K562 (cell line): ENCODE results near the gene ZCCHC17. TPM values are rescaled to one million over a fixed set of nuclear protein-coding genes. Genes with fewer than 3 reads are reported as not detected.

ENCODE experiments used
- ATAC-seq: fragments of 200-7000 bp; cut with Tn5 transposase; 3 replicates; pipeline ENCODE4 v1.9.1; 2020; ENCODE audit warnings: moderate library complexity
- BruUV-seq: library from RNA; stranded (reverse); fragments of 400-500 nt; replicated peaks from 2 replicates; lab custom pipeline; 2021; lab: Mats Ljungman, UMichigan
- CTCF ChIA-PET: fragments of 300-600 bp; formaldehyde crosslinking; extraction: SDS; loops from one replicate; lab custom pipeline; 2021; ENCODE audit warnings: low intra/inter-chr PET ratio; lab: Yijun Ruan, JAX
- POLR2A ChIA-PET: fragments of 300-600, 350-650 bp; sonication (Branson Sonifier 250); formaldehyde crosslinking; extraction: SDS; loops from one replicate; lab custom pipeline; 2021; ENCODE audit warnings: antibody characterized with exemption, inconsistent platforms; lab: Yijun Ruan, JAX
- DNase-seq, 4 experiments: peaks; one replicate each; pipeline versions ENCODE4 v3.0.0 to v3.0.0-alpha.2; 2011 to 2018; ENCODE audit warnings: low spot score in 3 of 4, mixed read lengths in 3 of 4; ENCODE audit errors: extremely low read depth in 1 of 4
- FAIRE-seq: peaks from 2 replicates; lab custom pipeline; 2011; peaks lifted over from hg19 to GRCh38; lab: Jason Lieb, UNC
- H2AFZ ChIP-seq: 2 replicates; pipeline ENCODE4 v1.6.0; 2011; ENCODE audit warnings: low read depth, low read length, control low read depth, inconsistent platforms
- H3K27ac ChIP-seq: fragments of 200-600 bp; 3 replicates; pipeline ENCODE4 v1.8.0; 2011; ENCODE audit warnings: low read depth, mild to moderate bottlenecking, control low read depth, inconsistent platforms, low read length, moderate library complexity, mixed read lengths; ENCODE audit errors: extremely low read depth
- H3K27me3 ChIP-seq, 2 experiments: fragments of 300-600 bp in 1 of 2; 2 replicates in 1 of 2; 3 replicates in 1 of 2; pipeline versions ENCODE4 v1.6.0 to v1.8.0; 2011; ENCODE audit warnings: inconsistent platforms in 2 of 2, low read length in 2 of 2, mild to moderate bottlenecking in 1 of 2, mixed read lengths in 1 of 2, moderate library complexity in 1 of 2; ENCODE audit not compliant: control insufficient read depth in 2 of 2, insufficient read depth in 2 of 2
- H3K36me3 ChIP-seq: fragments of 300-600 bp; 3 replicates; pipeline ENCODE4 v1.8.0; 2011; ENCODE audit warnings: mild to moderate bottlenecking, low read length, inconsistent platforms; ENCODE audit not compliant: control insufficient read depth, insufficient read depth
- H3K4me1 ChIP-seq, 2 experiments: fragments of 200-600 bp in 1 of 2; replicated peaks in 1 of 2; 2 replicates in 1 of 2; 3 replicates in 1 of 2; pipeline versions ENCODE4 v1.5.1 to v1.8.0; 2011; ENCODE audit warnings: inconsistent platforms in 2 of 2, low read length in 2 of 2, mild to moderate bottlenecking in 1 of 2, mixed read lengths in 1 of 2, moderate library complexity in 1 of 2; ENCODE audit not compliant: control insufficient read depth in 2 of 2, insufficient read depth in 2 of 2
- H3K4me2 ChIP-seq: 2 replicates; pipeline ENCODE4 v1.6.1; 2011; ENCODE audit warnings: low read length, control low read depth, inconsistent platforms, mixed read lengths; ENCODE audit not compliant: insufficient read depth
- H3K4me3 ChIP-seq: fragments of 200-600 bp; sonication (generic), shearing (Covaris generic); 2 replicates; pipeline ENCODE4 v1.5.1; 2016; ENCODE audit warnings: control low read depth, inconsistent platforms
- H3K79me2 ChIP-seq: fragments of 200-600 bp; 3 replicates; pipeline ENCODE4 v1.8.0; 2011; ENCODE audit warnings: low read length, inconsistent platforms; ENCODE audit not compliant: control insufficient read depth, insufficient read depth
- H3K9ac ChIP-seq, 2 experiments: 2 replicates each; pipeline versions ENCODE4 v1.6.0 to v1.6.1; 2011; ENCODE audit warnings: low read depth in 2 of 2, low read length in 2 of 2, control low read depth in 1 of 2, inconsistent platforms in 1 of 2, mild to moderate bottlenecking in 1 of 2, mixed read lengths in 1 of 2; ENCODE audit not compliant: insufficient read depth in 1 of 2
- H3K9me1 ChIP-seq: one replicate; pipeline ENCODE4 v1.6.0; 2011; ENCODE audit warnings: inconsistent platforms, mild to moderate bottlenecking, low read length, moderate library complexity; ENCODE audit not compliant: control insufficient read depth, insufficient read depth
- H3K9me3 ChIP-seq: replicated peaks from 2 replicates; pipeline ENCODE4 v1.5.1; 2011; ENCODE audit warnings: low read depth, low read length, inconsistent platforms; ENCODE audit not compliant: control insufficient read depth, insufficient read depth
- H4K20me1 ChIP-seq: replicated peaks from 2 replicates; pipeline ENCODE4 v1.6.1; 2011; ENCODE audit warnings: low read length, inconsistent platforms, mixed read lengths; ENCODE audit not compliant: control insufficient read depth, insufficient read depth
- BCOR ChIP-seq: fragments of 450-650 bp; IDR thresholded peaks from 2 replicates; pipeline ENCODE4 v1.6.1; 2016
- CBX5 ChIP-seq: IDR thresholded peaks from 2 replicates; pipeline ENCODE4 v1.6.1; 2014; ENCODE audit warnings: low read depth, borderline replicate concordance
- CREBBP ChIP-seq: IDR thresholded peaks from one replicate; pipeline ENCODE4 v1.6.1; 2012; ENCODE audit warnings: low read depth, mild to moderate bottlenecking, control low read depth, inconsistent platforms, low read length
- FOXK1 ChIP-seq: sonication (generic); formaldehyde crosslinking; IDR thresholded peaks from 2 replicates; pipeline ENCODE4 v1.8.0; 2022; ENCODE audit warnings: missing genetic modification reagents, mild to moderate bottlenecking, borderline replicate concordance
- GTF2F1 ChIP-seq: IDR thresholded peaks from 2 replicates; pipeline ENCODE4 v1.6.1; 2011; ENCODE audit warnings: low read depth, low read length, improper control_type of control experiment
- HSF4 ChIP-seq: fragments of 250-450 bp; sonication (Bioruptor Pico); IDR thresholded peaks from 2 replicates; pipeline ENCODE4 v2.1.2; 2022; ENCODE audit warnings: mild to moderate bottlenecking, moderate library complexity, borderline replicate concordance
- SIX5 ChIP-seq, 2 experiments: IDR thresholded peaks; 2 replicates each; pipeline ENCODE4 v1.6.1; 2011; ENCODE audit warnings: low read length in 2 of 2, borderline replicate concordance in 1 of 2, low read depth in 1 of 2, mild to moderate bottlenecking in 1 of 2, moderate library complexity in 1 of 2; ENCODE audit not compliant: insufficient read depth in 1 of 2
- SNRNP70 ChIP-seq: fragments of 200-400 bp; formaldehyde crosslinking; optimal IDR thresholded peaks from 2 replicates; pipeline ENCODE3; 2017; ENCODE audit warnings: low read depth, low read length
- TBP ChIP-seq: optimal IDR thresholded peaks from 2 replicates; pipeline ENCODE3; 2011; ENCODE audit warnings: low read depth, low read length, improper control_type of control experiment
- TCF7 ChIP-seq: sonication (generic); IDR thresholded peaks from 2 replicates; pipeline ENCODE4 v1.6.1; 2016; ENCODE audit warnings: antibody characterized with exemption, borderline replicate concordance
- THAP12 ChIP-seq: fragments of 250-450 bp; sonication (Bioruptor Pico); IDR thresholded peaks from 2 replicates; pipeline ENCODE4 v1.9.0; 2021; ENCODE audit warnings: mild to moderate bottlenecking, inconsistent platforms
- THRAP3 ChIP-seq: fragments of 450-650 bp; IDR thresholded peaks from 2 replicates; pipeline ENCODE4 v1.6.1; 2016; ENCODE audit warnings: mild to moderate bottlenecking, inconsistent platforms, borderline replicate concordance
- U2AF2 ChIP-seq: fragments of 200-400 bp; formaldehyde crosslinking; optimal IDR thresholded peaks from 2 replicates; pipeline ENCODE3; 2017; ENCODE audit warnings: low read depth, mild to moderate bottlenecking, low read length
- ZNF766 ChIP-seq: fragments of 200-800 bp; sonication (Bioruptor generic); conservative IDR thresholded peaks from 2 replicates; pipeline ENCODE4 v1.6.1; 2016; ENCODE audit warnings: missing genetic modification characterization, missing compliant biosample characterization
- WGBS: fragments of 100-300 bp; shearing (Covaris generic); methylation state at CpG from one replicate; pipeline ENCODE4 v1.1.6; 2016; ENCODE audit warnings: low coverage, mixed read lengths; ENCODE audit not compliant: insufficient coverage; ENCODE audit errors: missing lambda C conversion rate; 5-methylcytosine and 5-hydroxymethylcytosine counted together
- in situ Hi-C: fragments of 300-500 bp; cut with MboI; formaldehyde crosslinking; loops from 4 replicates; pipeline ENCODE4 v1.15.0; 2018; ENCODE audit warnings: inconsistent platforms, mixed read lengths
- intact Hi-C: fragments of 100-400 bp; cut with micrococcal nuclease; formaldehyde crosslinking; loops from 2 replicates; pipeline ENCODE4 v1.14.2; 2022
- polyA plus RNA-seq, 8 experiments: library from polyadenylated mRNA; depleted of rRNA in 4 of 8; stranded (reverse) in 5 of 8; unstranded in 3 of 8; fragments of >200 nt; fragmentation: Nextera tagmentation in 2 of 8; fragmentation: Illumina TruSeq in 1 of 8; extraction: Ambion mirVana in 2 of 8; extraction: Trizol in 1 of 8; gene quantifications; 2 replicates each; pipeline versions ENCODE4 v1.2.1 to v1.2.3, GENCODE V29; 2011 to 2014; ENCODE audit warnings: inconsistent platforms in 1 of 8, missing spikeins in 1 of 8
- total RNA-seq, 7 experiments: library from RNA; depleted of rRNA in 6 of 7; stranded (reverse); fragments of >200 nt in 6 of 7; fragmentation: Illumina TruSeq in 2 of 7; extraction: Trizol in 2 of 7; gene quantifications; 2 replicates each; pipeline versions ENCODE4 v1.2.1 to v1.2.3, GENCODE V29; 2011 to 2021; ENCODE audit warnings: low replicate concordance in 1 of 7
- TF ChIP-seq, protein P1 (sequence below): fragments of 450-650 bp; IDR thresholded peaks from 2 replicates; pipeline ENCODE4 v1.6.1; 2016; ENCODE audit warnings: missing biosample characterization, missing genetic modification characterization
- TF ChIP-seq, protein P2 (sequence below): fragments of 450-650 bp; IDR thresholded peaks from 2 replicates; pipeline ENCODE4 v1.6.1; 2016; ENCODE audit warnings: mild to moderate bottlenecking
- TF ChIP-seq, protein P3 (sequence below): conservative IDR thresholded peaks from 2 replicates; pipeline ENCODE4 v1.6.1; 2011; ENCODE audit warnings: low read depth, mild to moderate bottlenecking, low read length; ENCODE audit not compliant: control insufficient read depth

Gene ZCCHC17
- total and polyA plus RNA-seq, 9 of the 15 experiments (the other 6 are each of a cell fraction or from before 2014, with no cell fraction given) = 46.9 to 150 (median 74.7) TPM

DNA sequence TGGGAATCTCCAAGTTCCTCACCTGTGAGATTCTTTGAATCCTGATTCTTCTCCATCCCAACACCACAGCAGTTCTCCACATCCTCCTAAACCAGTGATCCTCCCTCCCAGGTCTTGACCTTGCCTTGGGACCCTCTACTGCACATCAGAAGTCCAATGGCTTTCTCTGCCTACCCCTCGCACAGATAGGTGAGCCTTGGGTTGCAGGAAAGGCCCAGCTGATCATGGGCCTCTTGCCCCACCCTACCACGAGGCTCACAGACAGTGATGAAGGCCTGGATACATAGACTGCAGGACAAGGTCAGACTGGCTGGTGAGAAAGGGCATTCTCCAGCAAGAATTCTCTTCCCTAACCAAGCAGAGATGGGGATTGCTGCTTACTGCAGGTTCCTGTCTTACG lies 75.2 kb downstream of the ZCCHC17 start:
- H3K27me3 ChIP-seq = no peaks in the 10 kb centered on the region
- H4K20me1 ChIP-seq = no peaks in the 10 kb centered on the region
- no peak overlapping the region for H3K4me2 ChIP-seq
- no peaks in the 10 kb centered on the region for H3K79me2 ChIP-seq
- POLR2A ChIA-PET = interaction anchor here (0.8 to 1.8 kb wide), 6 partner anchors 11 to 166 kb away, joined by 3 to 8 read pairs (median 4); no protein-coding TSS in a partner anchor
- intact Hi-C loops (no loop called here), in situ Hi-C loops (no loop called here)
- ATAC-seq (no peak), FAIRE-seq (no peak), DNase-seq (no peak)
- CTCF ChIA-PET = no interaction called here
- no peak overlapping the region for H2AFZ ChIP-seq
- H3K36me3 ChIP-seq = peaks cover 5% of the 10 kb centered on the region; the same call in 1 of the 3 replicates
- BruUV-seq = no TSS peak
- peaks cover 18 to 24% of the 10 kb centered on the region in 2 experiments for H3K4me1 ChIP-seq
- 0 out of 4 replicates have a peak overlapping the region, but pooled peaks of 1 of the 2 experiments have one; percentile 23 for H3K9ac ChIP-seq
- H3K9me3 ChIP-seq = no peaks in the 10 kb centered on the region
- 73% methylated on average over 3 of the region's 3 CpGs for WGBS
- no peak overlapping the region for H3K4me3 ChIP-seq
- no peak overlapping the region for H3K27ac ChIP-seq
- no peaks in the 10 kb centered on the region for H3K9me1 ChIP-seq
- TF ChIP-seq, protein P1, sequence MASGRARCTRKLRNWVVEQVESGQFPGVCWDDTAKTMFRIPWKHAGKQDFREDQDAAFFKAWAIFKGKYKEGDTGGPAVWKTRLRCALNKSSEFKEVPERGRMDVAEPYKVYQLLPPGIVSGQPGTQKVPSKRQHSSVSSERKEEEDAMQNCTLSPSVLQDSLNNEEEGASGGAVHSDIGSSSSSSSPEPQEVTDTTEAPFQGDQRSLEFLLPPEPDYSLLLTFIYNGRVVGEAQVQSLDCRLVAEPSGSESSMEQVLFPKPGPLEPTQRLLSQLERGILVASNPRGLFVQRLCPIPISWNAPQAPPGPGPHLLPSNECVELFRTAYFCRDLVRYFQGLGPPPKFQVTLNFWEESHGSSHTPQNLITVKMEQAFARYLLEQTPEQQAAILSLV (tag) = no peak
- no peak for TF ChIP-seq BCOR
- no peak for TF ChIP-seq CREBBP
- TF ChIP-seq FOXK1 = no peak
- TF ChIP-seq GTF2F1 = no peak
- TF ChIP-seq SIX5 (IDR thresholded peaks at IDR 0.05; ENCODE audit: borderline replicate concordance in 1 of 2, insufficient read depth in 1 of 2, low read depth in 1 of 2, low read length in 2 of 2) = no peak
- no peak for TF ChIP-seq TCF7
- TF ChIP-seq, protein P2, sequence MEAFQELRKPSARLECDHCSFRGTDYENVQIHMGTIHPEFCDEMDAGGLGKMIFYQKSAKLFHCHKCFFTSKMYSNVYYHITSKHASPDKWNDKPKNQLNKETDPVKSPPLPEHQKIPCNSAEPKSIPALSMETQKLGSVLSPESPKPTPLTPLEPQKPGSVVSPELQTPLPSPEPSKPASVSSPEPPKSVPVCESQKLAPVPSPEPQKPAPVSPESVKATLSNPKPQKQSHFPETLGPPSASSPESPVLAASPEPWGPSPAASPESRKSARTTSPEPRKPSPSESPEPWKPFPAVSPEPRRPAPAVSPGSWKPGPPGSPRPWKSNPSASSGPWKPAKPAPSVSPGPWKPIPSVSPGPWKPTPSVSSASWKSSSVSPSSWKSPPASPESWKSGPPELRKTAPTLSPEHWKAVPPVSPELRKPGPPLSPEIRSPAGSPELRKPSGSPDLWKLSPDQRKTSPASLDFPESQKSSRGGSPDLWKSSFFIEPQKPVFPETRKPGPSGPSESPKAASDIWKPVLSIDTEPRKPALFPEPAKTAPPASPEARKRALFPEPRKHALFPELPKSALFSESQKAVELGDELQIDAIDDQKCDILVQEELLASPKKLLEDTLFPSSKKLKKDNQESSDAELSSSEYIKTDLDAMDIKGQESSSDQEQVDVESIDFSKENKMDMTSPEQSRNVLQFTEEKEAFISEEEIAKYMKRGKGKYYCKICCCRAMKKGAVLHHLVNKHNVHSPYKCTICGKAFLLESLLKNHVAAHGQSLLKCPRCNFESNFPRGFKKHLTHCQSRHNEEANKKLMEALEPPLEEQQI = no peak
- no peak for TF ChIP-seq HSF4 (CRISPR knock-in tag)
- TF ChIP-seq CBX5 = no peak
- TF ChIP-seq ZNF766 (CRISPR knock-in tag) = no peak
- no peak for TF ChIP-seq TBP
- no peak for TF ChIP-seq THAP12 (CRISPR knock-in tag)
- TF ChIP-seq THRAP3 = no peak
- TF ChIP-seq U2AF2 = no peak
- TF ChIP-seq, protein P3, sequence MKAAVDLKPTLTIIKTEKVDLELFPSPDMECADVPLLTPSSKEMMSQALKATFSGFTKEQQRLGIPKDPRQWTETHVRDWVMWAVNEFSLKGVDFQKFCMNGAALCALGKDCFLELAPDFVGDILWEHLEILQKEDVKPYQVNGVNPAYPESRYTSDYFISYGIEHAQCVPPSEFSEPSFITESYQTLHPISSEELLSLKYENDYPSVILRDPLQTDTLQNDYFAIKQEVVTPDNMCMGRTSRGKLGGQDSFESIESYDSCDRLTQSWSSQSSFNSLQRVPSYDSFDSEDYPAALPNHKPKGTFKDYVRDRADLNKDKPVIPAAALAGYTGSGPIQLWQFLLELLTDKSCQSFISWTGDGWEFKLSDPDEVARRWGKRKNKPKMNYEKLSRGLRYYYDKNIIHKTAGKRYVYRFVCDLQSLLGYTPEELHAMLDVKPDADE = no peak
- TF ChIP-seq SNRNP70 = no peak
